Measurements from ENCODE around the gene CELF5. TPM values are rescaled to one million over a fixed set of nuclear protein-coding genes. Genes with fewer than 3 reads are reported as not detected.

The CELF5 gene
- total RNA-seq, 1 experiment from 2014 or later, result 1.2 TPM

DNA sequence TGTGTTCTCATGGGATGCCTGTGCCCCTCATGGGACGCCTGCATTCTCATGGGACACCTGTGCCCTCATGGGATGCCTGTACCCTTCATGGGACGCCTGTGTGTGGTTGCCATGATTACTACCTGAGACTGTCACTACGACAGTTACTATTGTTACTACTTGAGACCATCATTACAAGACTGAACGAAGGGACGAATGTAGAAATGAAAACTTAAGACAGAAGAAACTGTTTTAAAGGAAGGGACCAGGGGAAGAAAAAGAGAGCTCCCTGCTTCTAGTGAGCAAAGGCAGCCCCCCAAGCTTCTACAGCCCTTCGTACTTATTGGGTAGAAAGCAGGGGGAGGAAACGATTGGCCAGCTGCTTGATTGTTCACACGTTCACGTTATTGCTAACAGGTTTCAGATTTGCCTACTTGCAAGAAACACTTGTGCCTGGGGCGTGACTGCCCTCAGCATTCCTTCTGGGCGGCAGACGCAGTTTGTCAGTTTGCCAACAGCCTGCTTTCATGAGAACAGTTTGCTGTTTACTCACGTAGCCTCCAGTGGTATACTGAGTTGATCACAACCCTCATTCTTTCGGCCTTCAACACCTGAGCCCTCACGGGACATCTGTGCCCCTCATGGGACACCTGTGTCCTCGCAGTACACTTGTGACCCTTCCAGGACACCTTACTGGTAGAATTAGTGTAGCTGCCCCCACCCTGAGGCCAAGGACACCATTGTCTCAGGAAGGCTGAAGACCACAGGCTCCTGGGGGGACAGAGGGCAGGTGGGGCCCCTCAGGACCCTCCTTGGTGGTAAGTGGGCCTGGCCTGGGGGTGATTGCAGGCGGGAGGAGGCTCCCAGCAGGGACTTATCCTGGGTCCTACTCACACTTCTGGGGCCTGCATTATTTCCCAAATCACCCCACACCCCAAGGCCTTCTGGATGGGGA, 48.4 kb upstream of the CELF5 start:
- POLR2A ChIA-PET, result no interaction called here
- ATAC-seq, result peak; percentile 61
- DNase-seq (ENCODE audit: low read depth, low spot score), result no peak
- Histone ChIP-seq H3K27ac (ENCODE audit: low read length) (no peak overlapping the region), H3K4me3 (ENCODE audit: low read depth in 2 of 2, low read length in 2 of 2) (no peak overlapping the region), H3K9me3 (ENCODE audit: control insufficient read depth, insufficient read depth, low read depth, low read length) (no peaks in the 10 kb centered on the region), H3K4me1 (ENCODE audit: control insufficient read depth, insufficient read depth, low read length) (peaks cover 12% of the 10 kb centered on the region), H3K36me3 (ENCODE audit: control insufficient read depth, insufficient read depth, low read length) (no peaks in the 10 kb centered on the region), H3K27me3 (ENCODE audit: control insufficient read depth, insufficient read depth, low read length) (no peaks in the 10 kb centered on the region)
- TF ChIP-seq, protein P1, sequence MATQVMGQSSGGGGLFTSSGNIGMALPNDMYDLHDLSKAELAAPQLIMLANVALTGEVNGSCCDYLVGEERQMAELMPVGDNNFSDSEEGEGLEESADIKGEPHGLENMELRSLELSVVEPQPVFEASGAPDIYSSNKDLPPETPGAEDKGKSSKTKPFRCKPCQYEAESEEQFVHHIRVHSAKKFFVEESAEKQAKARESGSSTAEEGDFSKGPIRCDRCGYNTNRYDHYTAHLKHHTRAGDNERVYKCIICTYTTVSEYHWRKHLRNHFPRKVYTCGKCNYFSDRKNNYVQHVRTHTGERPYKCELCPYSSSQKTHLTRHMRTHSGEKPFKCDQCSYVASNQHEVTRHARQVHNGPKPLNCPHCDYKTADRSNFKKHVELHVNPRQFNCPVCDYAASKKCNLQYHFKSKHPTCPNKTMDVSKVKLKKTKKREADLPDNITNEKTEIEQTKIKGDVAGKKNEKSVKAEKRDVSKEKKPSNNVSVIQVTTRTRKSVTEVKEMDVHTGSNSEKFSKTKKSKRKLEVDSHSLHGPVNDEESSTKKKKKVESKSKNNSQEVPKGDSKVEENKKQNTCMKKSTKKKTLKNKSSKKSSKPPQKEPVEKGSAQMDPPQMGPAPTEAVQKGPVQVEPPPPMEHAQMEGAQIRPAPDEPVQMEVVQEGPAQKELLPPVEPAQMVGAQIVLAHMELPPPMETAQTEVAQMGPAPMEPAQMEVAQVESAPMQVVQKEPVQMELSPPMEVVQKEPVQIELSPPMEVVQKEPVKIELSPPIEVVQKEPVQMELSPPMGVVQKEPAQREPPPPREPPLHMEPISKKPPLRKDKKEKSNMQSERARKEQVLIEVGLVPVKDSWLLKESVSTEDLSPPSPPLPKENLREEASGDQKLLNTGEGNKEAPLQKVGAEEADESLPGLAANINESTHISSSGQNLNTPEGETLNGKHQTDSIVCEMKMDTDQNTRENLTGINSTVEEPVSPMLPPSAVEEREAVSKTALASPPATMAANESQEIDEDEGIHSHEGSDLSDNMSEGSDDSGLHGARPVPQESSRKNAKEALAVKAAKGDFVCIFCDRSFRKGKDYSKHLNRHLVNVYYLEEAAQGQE (IDR thresholded peaks at IDR 0.05; ENCODE audit: insufficient read depth in 1 of 2, low read depth in 2 of 2, low read length in 1 of 2), result no peak
- TF ChIP-seq TCF7L2 (IDR thresholded peaks at IDR 0.05; ENCODE audit: low read depth, low read length) (no peak), SIN3A (IDR thresholded peaks at IDR 0.05; ENCODE audit: borderline replicate concordance, insufficient read depth, low read depth, low read length) (no peak), POLR2AphosphoS5 (IDR thresholded peaks at IDR 0.05; ENCODE audit: low read depth, low read length) (no peak)
- TF ChIP-seq, protein P2, sequence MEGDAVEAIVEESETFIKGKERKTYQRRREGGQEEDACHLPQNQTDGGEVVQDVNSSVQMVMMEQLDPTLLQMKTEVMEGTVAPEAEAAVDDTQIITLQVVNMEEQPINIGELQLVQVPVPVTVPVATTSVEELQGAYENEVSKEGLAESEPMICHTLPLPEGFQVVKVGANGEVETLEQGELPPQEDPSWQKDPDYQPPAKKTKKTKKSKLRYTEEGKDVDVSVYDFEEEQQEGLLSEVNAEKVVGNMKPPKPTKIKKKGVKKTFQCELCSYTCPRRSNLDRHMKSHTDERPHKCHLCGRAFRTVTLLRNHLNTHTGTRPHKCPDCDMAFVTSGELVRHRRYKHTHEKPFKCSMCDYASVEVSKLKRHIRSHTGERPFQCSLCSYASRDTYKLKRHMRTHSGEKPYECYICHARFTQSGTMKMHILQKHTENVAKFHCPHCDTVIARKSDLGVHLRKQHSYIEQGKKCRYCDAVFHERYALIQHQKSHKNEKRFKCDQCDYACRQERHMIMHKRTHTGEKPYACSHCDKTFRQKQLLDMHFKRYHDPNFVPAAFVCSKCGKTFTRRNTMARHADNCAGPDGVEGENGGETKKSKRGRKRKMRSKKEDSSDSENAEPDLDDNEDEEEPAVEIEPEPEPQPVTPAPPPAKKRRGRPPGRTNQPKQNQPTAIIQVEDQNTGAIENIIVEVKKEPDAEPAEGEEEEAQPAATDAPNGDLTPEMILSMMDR (IDR thresholded peaks at IDR 0.05), result no peak
- intact Hi-C loops (cut with micrococcal nuclease; ENCODE audit: unreplicated experiment) (no loop called here), in situ Hi-C loops (cut with HindIII; ENCODE audit: low pct_unique_long_range_greater_than_20kb, low sequenced_read_pairs) (no loop called here)
- BruUV-seq (replicated peaks), result no TSS peak
- CTCF ChIA-PET, result no interaction called here

DNA sequence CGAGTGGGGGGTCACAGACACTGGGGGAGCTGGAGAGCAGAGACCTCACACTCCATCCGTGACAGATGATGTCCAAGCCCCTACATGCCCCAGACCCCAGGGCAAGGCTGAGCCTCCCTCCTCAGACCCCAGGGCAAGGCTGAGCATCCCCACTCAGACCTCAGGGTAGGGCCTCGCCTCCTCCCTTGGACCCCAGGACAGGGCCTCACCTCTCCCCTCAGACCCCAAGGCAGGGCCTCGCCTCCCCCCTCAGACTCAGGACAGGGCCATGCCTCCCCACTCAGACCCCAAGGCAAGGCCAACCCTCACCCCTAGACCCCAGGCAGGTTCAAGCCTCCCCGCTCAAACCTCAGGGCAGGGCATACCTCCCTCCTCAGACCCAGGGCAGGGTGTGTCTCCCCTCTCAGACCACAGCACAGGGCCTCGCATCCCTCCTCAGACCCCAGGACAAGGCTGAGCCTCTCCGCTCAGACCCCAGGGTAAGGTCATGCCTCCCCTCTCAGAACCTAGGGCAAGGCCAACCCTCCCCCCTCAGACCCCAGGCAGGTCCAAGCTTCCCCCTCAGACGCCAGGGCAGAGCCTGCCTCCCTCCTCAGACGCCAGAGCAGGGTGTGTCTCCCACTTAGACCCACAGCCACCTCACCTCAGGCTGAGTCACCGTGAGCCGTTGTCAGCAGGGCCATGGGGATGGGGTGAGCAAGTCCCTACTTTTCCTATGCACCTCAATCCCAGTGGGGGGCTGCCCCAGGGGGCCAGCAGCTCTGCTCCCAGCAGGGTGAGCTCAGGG, 47.6 kb upstream of the CELF5 start:
- TF ChIP-seq, protein P1 (IDR thresholded peaks at IDR 0.05; ENCODE audit: insufficient read depth in 1 of 2, low read depth in 2 of 2, low read length in 1 of 2), result no peak
- TF ChIP-seq POLR2AphosphoS5 (IDR thresholded peaks at IDR 0.05; ENCODE audit: low read depth, low read length) (no peak), SIN3A (IDR thresholded peaks at IDR 0.05; ENCODE audit: borderline replicate concordance, insufficient read depth, low read depth, low read length) (no peak), TCF7L2 (IDR thresholded peaks at IDR 0.05; ENCODE audit: low read depth, low read length) (no peak)
- TF ChIP-seq, protein P2 (IDR thresholded peaks at IDR 0.05), result no peak
- ChIA-PET CTCF (no interaction called here), POLR2A (no interaction called here)
- Histone ChIP-seq H3K27me3 (ENCODE audit: control insufficient read depth, insufficient read depth, low read length) (no peaks in the 10 kb centered on the region), H3K27ac (ENCODE audit: low read length) (no peak overlapping the region), H3K36me3 (ENCODE audit: control insufficient read depth, insufficient read depth, low read length) (no peaks in the 10 kb centered on the region), H3K9me3 (ENCODE audit: control insufficient read depth, insufficient read depth, low read depth, low read length) (no peaks in the 10 kb centered on the region), H3K4me1 (ENCODE audit: control insufficient read depth, insufficient read depth, low read length) (peaks cover 12% of the 10 kb centered on the region), H3K4me3 (ENCODE audit: low read depth in 2 of 2, low read length in 2 of 2) (no peak overlapping the region)
- BruUV-seq (replicated peaks), result no TSS peak
- ATAC-seq (peak; percentile 88), DNase-seq (ENCODE audit: low read depth, low spot score) (no peak)
- in situ Hi-C loops (cut with HindIII; ENCODE audit: low pct_unique_long_range_greater_than_20kb, low sequenced_read_pairs) (no loop called here), intact Hi-C loops (cut with micrococcal nuclease; ENCODE audit: unreplicated experiment) (no loop called here)
